ENCODE measurements around the gene MYO9B.

DNA sequence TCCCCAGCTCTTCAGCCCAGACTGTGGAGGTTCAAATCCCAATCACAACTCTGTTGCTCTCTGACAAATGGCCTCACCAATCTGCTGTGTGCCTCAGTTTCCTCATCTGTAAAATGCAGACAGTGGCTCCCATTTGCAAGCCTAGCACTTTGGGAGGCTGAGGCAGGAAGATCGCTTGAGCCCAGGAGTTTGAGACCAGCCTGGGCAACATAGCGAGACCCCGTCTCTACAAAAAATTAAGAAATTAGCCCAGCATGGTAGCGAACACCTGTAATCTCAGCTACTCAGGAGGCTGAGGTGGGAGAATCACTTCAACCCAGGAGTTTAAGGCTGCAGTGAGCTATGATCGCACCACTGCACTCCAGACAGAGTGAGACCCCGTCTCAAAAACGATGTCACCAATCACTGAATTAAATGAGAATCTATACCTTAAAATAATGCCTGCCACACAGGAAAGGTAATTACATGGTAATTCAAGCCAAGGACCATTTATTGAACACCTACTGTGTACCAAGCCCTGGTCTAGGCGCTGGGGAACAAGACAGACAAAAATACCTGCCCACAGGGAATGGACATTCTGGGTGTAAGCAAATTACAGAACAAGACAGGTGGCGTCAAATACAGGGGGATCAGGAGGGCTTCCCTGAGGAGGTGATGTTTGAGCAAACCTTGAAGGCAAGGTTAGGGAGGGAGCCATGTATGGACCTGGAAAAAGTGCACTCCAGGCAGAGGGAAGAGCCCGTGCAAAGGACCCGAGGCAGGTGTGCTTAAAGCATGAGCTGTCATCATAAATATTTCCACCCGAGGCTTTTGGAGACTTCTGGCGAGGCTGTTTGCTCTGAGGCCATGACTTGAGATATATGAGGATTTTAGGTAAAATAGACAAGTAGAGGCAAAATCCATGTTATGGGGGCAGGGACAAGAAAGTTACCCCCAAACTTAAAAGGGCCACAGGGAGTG lies 162.4 kb downstream of the MYO9B start:
- TF ChIP-seq ZNF263 (CRISPR knock-in tag; IDR thresholded peaks at IDR 0.05) = no peak
- TF ChIP-seq FOXK1 (CRISPR knock-in tag; IDR thresholded peaks at IDR 0.05; ENCODE audit: borderline replicate concordance, low read depth) = no peak
- TF ChIP-seq ZNF564 (CRISPR knock-in tag; IDR thresholded peaks at IDR 0.05) = no peak
- TF ChIP-seq, protein P1, sequence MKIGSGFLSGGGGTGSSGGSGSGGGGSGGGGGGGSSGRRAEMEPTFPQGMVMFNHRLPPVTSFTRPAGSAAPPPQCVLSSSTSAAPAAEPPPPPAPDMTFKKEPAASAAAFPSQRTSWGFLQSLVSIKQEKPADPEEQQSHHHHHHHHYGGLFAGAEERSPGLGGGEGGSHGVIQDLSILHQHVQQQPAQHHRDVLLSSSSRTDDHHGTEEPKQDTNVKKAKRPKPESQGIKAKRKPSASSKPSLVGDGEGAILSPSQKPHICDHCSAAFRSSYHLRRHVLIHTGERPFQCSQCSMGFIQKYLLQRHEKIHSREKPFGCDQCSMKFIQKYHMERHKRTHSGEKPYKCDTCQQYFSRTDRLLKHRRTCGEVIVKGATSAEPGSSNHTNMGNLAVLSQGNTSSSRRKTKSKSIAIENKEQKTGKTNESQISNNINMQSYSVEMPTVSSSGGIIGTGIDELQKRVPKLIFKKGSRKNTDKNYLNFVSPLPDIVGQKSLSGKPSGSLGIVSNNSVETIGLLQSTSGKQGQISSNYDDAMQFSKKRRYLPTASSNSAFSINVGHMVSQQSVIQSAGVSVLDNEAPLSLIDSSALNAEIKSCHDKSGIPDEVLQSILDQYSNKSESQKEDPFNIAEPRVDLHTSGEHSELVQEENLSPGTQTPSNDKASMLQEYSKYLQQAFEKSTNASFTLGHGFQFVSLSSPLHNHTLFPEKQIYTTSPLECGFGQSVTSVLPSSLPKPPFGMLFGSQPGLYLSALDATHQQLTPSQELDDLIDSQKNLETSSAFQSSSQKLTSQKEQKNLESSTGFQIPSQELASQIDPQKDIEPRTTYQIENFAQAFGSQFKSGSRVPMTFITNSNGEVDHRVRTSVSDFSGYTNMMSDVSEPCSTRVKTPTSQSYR (CRISPR knock-in tag; IDR thresholded peaks at IDR 0.05; ENCODE audit: borderline replicate concordance) = no peak
- no peak for TF ChIP-seq RXRA (CRISPR knock-in tag; IDR thresholded peaks at IDR 0.05)
- TF ChIP-seq KDM5B (CRISPR knock-in tag; IDR thresholded peaks at IDR 0.05; ENCODE audit: borderline replicate concordance) = no peak
- TF ChIP-seq, protein P2, sequence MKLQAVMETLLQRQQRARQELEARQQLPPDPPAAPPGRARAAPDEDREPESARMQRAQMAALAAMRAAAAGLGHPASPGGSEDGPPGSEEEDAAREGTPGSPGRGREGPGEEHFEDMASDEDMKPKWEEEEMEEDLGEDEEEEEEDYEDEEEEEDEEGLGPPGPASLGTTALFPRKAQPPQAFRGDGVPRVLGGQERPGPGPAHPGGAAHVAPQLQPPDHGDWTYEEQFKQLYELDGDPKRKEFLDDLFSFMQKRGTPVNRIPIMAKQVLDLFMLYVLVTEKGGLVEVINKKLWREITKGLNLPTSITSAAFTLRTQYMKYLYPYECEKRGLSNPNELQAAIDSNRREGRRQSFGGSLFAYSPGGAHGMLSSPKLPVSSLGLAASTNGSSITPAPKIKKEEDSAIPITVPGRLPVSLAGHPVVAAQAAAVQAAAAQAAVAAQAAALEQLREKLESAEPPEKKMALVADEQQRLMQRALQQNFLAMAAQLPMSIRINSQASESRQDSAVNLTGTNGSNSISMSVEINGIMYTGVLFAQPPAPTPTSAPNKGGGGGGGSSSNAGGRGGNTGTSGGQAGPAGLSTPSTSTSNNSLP (IDR thresholded peaks at IDR 0.05; ENCODE audit: low read depth, low read length) = no peak
- TF ChIP-seq, protein P3, sequence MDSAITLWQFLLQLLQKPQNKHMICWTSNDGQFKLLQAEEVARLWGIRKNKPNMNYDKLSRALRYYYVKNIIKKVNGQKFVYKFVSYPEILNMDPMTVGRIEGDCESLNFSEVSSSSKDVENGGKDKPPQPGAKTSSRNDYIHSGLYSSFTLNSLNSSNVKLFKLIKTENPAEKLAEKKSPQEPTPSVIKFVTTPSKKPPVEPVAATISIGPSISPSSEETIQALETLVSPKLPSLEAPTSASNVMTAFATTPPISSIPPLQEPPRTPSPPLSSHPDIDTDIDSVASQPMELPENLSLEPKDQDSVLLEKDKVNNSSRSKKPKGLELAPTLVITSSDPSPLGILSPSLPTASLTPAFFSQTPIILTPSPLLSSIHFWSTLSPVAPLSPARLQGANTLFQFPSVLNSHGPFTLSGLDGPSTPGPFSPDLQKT (CRISPR knock-in tag; IDR thresholded peaks at IDR 0.05; ENCODE audit: borderline replicate concordance) = no peak
- TF ChIP-seq ZNF75D (CRISPR knock-in tag; IDR thresholded peaks at IDR 0.05; ENCODE audit: borderline replicate concordance) = no peak
- no peak for TF ChIP-seq ZNF766 (CRISPR knock-in tag; IDR thresholded peaks at IDR 0.05; ENCODE audit: borderline replicate concordance)
- TF ChIP-seq, protein P4, sequence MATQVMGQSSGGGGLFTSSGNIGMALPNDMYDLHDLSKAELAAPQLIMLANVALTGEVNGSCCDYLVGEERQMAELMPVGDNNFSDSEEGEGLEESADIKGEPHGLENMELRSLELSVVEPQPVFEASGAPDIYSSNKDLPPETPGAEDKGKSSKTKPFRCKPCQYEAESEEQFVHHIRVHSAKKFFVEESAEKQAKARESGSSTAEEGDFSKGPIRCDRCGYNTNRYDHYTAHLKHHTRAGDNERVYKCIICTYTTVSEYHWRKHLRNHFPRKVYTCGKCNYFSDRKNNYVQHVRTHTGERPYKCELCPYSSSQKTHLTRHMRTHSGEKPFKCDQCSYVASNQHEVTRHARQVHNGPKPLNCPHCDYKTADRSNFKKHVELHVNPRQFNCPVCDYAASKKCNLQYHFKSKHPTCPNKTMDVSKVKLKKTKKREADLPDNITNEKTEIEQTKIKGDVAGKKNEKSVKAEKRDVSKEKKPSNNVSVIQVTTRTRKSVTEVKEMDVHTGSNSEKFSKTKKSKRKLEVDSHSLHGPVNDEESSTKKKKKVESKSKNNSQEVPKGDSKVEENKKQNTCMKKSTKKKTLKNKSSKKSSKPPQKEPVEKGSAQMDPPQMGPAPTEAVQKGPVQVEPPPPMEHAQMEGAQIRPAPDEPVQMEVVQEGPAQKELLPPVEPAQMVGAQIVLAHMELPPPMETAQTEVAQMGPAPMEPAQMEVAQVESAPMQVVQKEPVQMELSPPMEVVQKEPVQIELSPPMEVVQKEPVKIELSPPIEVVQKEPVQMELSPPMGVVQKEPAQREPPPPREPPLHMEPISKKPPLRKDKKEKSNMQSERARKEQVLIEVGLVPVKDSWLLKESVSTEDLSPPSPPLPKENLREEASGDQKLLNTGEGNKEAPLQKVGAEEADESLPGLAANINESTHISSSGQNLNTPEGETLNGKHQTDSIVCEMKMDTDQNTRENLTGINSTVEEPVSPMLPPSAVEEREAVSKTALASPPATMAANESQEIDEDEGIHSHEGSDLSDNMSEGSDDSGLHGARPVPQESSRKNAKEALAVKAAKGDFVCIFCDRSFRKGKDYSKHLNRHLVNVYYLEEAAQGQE (IDR thresholded peaks at IDR 0.05; ENCODE audit: borderline replicate concordance in 1 of 2, low read depth in 1 of 2, low read length in 2 of 2) = no peak
